KBM-7 (cell line): ENCODE results near the gene PARK7.
A peak's percentile ranks its signal among the peaks of the same experiment; 100 is the strongest.
"Not testable (repeated sequence)": the region's sequence is repeated elsewhere in the genome, so short reads cannot be mapped to it uniquely, and the experiment has no call there.

Source experiments
- DNase-seq: peaks from one replicate; pipeline ENCODE4 v3.0.0-alpha.2; 2015
- in situ Hi-C: fragments of 300-500 bp; cut with MboI; formaldehyde crosslinking; loops from 2 replicates; pipeline ENCODE4 v1.14.3; 2020; ENCODE audit warnings: low sequenced_read_pairs, low pct_unique_long_range_greater_than_20kb, mixed read lengths

The PARK7 gene

GRCh38 chr1:7941437-7941793 is 20.1 kb upstream of the PARK7 start:
- DNase-seq, result no peak
- in situ Hi-C loops, result no loop called here

DNA sequence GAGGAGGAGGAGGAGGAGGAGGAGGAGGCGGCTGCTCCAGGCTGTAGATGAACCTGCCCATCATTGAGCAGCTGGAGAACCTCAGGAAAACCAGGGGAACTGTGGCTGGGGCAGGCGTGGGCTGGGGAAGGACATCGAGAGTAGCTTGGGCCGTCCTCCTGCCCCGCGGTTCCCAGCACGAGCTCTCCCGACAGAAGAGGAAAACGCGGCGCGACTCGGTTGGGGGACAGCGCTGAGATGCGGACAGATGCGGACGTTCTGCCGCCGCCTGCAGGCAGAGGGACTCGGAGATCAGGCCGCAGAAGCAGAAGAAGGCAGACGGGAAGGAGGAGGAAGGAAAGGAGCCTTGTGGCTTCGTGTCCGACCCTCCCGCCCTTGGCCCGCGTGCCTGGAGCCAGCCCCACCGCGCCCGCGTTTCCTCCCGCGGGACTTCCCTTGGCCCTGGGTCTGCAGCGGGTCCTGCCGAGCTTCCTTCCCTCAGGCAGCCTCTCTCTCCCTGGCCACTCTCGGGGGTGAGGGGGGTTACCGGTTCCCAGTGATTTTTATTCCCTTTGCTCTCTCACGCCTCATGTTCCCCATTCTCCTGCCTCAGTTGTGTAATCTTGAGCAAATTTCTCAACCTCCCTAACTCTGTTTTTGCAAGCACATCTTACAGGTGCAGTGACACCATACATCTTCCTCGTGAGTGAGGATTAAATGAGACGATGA is 19.1 kb upstream of the PARK7 start:
- in situ Hi-C loops, result no loop called here
- DNase-seq, result peak; percentile 73

GRCh38 chr1:7943251-7943650 is 18.3 kb upstream of the PARK7 start:
- in situ Hi-C loops, result no loop called here

GRCh38 chr1:7948960-7949359 is 12.6 kb upstream of the PARK7 start:
- no peak for DNase-seq
- in situ Hi-C loops, result no loop called here

More at GRCh38 chr1:7943251-7943650, 18.3 kb upstream of the PARK7 start:
- no peak for DNase-seq

- in situ Hi-C loops, DNase-seq: not testable (repeated sequence)
Observed at GRCh38 chr1:7952791-7953190, 8.7 kb upstream of the PARK7 start.

- in situ Hi-C loops, result no loop called here
- DNase-seq, result no peak
Observed at GRCh38 chr1:7953850-7954609, 7.5 kb upstream of the PARK7 start.

GRCh38 chr1:7954683-7955082 is 6.8 kb upstream of the PARK7 start:
- no peak for DNase-seq
- in situ Hi-C loops, result no loop called here

- DNase-seq, result no peak
- in situ Hi-C loops, result no loop called here
Observed at GRCh38 chr1:7956218-7957032, 5.1 kb upstream of the PARK7 start.

GRCh38 chr1:7960165-7960564 is 1.3 kb upstream of the PARK7 start:
- in situ Hi-C loops, result no loop called here
- DNase-seq, result no peak

- DNase-seq, result no peak
- in situ Hi-C loops, result no loop called here
Observed at GRCh38 chr1:7960867-7961215, 670 bp upstream of the PARK7 start.

DNA sequence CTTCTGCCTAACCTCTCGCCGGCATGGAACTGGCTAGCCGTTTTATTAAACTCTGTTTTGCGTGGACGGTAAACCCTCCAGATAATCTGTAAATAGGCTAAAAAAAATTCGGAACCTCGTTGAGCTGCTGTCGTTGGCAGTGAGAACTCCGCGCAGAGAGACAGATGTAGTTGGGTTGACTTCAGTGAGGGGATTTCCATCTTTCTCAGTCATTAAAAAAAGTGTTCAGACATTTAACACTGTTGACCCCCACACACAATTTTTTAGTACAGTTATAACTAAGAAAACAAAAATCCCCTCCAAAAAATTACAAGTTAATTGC is 464 bp downstream of the PARK7 start:
- in situ Hi-C loops, result no loop called here
- DNase-seq, result no peak

DNA sequence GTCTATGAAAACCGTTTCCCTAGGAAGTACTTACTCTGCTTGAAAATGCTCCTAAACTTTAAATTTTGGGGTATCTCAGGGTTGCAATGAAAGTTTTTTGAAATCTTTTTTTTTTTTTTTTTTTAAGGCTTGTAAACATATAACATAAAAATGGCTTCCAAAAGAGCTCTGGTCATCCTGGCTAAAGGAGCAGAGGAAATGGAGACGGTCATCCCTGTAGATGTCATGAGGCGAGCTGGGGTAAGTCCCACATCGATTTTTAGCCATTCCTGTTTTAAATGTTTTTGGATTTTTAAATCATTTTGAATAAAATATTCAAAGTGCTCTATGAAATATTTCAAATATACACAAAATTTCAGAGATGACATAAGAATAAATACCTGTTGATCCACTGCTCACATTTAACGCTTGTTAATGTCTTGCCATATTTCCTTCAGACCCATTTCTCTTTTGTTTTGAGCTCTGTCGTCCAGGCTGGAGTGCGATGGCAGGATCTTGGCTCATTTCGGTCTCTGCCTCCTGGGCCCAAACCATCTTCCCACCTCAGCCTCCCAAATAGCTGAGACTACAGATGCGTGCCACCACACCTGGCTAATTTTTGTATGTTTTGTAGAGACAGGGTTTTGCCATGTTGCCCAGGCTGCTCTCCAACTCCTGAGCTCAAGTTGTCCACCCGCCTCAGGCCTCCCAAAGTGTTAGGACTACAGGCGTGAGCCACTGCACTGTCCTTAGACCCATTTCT is 1.3 kb downstream of the PARK7 start:
- no peak for DNase-seq
- in situ Hi-C loops, result no loop called here

DNA sequence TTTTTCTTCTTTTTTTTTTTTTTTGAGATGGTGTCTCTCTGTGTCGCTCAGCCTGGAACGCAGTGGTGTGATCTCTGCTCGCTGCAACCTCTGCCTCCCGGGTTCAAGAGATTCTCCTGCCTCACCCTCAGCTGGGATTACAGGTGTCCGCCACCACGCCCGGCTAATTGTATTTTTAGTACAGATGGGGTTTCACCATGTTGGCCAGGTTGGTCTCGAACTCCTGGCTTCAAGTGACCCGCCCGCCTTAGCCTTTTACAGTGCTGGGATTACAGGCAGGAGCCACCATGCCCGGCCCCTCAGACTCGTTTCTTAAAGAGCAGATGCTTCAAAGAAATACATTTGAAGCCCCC is 1.8 kb downstream of the PARK7 start:
- DNase-seq, in situ Hi-C loops: not testable (repeated sequence)

DNA sequence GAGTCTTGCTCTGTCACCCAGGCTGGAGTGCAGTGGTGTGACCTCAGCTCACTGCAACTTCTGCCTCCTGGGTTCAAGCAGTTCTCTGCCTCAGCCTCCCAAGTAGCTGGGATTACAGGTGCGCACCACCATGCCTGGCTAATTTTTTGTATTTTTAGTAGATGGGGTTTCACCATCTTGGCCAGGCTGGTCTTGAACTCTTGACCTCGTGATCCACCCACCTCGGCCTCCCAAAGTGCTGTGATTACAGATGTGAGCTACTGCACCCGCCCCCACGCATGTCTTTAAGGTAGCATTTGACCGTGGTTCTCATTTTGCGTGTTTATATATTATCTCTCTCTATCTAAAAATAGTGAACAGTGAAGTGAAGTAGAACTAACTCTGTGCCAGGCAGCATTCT is 2.3 kb downstream of the PARK7 start:
- in situ Hi-C loops, DNase-seq: not testable (repeated sequence)

- in situ Hi-C loops, result no loop called here
- no peak for DNase-seq
Observed at GRCh38 chr1:7964476-7964875, 3.0 kb downstream of the PARK7 start.

- in situ Hi-C loops, result no loop called here
- DNase-seq, result no peak
Observed at GRCh38 chr1:7967196-7967595, 5.7 kb downstream of the PARK7 start.

DNA sequence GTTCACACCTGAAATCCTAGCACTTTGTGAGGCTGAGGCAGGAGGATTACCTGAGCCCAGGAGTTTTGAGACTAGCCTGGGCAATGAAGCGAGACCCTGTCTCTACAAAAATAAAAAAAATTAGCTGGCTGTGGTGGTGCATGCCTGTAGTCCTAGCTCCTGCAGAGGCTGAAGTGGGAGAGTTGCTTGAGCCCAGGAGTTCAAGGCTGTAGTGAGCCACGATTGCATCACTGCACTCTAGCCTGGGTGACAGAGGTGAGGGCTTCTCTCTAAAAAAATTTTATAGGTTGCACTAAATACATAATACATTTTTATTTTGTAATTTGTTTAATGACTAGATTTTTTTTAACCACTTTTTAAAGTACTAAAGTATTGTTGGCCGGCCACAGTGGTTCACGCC is 6.1 kb downstream of the PARK7 start:
- DNase-seq, result no peak
- in situ Hi-C loops, result no loop called here

DNA sequence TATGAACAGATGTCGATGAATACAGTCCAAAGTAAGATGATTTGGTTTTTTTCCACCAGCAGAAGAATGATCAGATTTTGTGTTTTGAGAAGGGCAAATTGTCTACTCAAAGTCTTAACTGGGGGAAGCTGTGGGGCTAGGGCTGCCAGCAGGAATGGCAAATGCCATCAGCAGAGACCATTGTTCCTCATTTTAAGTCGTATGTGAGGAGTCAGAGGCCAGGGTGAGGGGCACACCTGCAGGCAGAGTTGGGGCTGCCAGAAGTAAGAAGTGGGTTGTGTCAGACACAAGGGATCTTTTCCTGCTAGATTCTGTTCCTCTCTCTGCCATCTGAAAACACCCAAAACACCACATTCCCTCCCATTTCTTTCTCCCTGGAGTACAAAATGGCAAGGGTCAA is 8.7 kb downstream of the PARK7 start:
- in situ Hi-C loops, result no loop called here
- peak; percentile 11 for DNase-seq

DNA sequence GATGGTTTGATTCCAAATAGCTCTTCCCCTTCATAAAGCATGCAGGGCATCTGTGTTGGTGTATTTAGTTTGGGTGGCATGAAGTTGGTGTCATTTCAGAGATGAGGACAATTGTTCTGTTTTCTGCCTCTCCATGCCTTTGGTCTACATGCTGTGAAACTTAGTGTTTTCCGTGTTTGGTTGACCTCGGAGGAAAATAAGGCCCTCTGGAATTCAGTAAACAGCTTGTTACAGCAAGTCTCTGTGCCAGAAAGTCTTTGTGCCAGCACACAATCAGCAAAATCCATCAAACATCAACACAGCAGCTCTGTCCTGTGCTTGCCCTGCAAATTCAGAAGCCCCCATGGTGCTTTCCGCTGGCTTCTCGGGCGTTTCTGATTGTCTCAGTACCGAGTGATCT is 9.5 kb downstream of the PARK7 start:
- DNase-seq, result no peak
- in situ Hi-C loops, result no loop called here

DNA sequence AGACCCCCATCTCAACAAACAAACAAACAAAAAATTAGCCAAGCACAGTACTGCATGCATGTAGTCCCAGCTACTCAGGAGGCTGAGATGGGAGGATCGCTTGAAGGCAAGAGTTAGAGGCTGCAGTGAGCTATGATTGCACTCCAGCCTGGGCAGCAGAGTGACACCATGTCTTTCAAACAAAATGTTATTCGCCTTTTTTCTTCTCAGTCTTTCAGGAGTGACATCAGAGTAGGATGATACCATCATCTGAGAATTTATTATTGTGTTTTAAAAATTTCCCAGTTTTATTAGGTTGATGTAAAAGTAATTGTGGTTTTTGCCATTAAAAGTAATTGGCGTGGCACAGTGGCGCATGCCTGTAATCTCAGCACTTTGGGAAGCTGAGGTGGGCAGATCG is 10.8 kb downstream of the PARK7 start:
- DNase-seq, result no peak
- in situ Hi-C loops, result no loop called here
